ENCODE results near the gene CLMP. TPM values are rescaled to one million over a fixed set of nuclear protein-coding genes. Genes with fewer than 3 reads are reported as not detected.
A peak's percentile ranks its signal among the peaks of the same experiment; 100 is the strongest.

CLMP gene
- total RNA-seq, 1 donor from 2014 or later = 2.3 TPM

DNA sequence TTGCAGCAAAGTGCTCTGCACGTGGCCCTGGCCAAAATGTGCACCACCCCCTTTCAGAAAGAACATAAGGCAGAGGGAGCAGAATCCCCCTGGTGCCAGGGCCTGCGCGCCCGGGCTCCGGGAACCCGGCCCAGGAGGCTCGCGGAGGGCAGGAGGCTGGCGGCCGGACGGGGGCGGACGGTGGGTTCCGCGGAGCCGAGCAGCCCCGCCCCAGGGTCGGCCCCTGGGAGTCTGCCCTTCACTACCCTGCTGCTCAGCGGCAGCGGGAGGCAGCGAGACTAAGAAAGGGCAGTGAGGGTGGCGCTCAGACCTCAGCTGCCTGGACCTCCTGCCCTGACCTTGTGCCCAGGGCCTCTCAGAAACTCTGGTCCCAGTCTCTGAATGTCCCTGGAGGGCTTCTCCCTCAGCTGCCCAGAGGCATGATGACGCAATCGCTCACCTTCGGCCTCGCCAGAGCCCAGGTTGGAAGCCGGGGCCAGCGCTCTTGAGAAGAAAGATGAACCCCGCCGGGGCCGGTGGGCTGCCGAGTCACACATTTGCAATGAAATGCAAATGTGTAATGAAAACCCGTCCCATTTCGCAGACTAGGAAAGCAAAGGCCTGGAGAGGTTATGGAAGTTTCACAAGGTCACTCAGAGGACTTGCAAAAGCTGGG lies 1.1 kb upstream of the CLMP start:
- no peaks in the 10 kb centered on the region for H3K9me3 Mint-ChIP-seq (ENCODE audit: low read depth)
- no peaks in the 10 kb centered on the region for H3K36me3 Mint-ChIP-seq (ENCODE audit: insufficient read depth)
- TF ChIP-seq CTCF (IDR thresholded peaks at IDR 0.05; ENCODE audit: unreplicated experiment) = no peak
- peaks cover 6% of the 10 kb centered on the region for H3K4me1 Mint-ChIP-seq (ENCODE audit: low read depth)
- H3K27me3 Mint-ChIP-seq = peaks cover 64% of the 10 kb centered on the region
- DNase-seq (ENCODE audit: low spot score, unreplicated experiment) = no peak
- H3K4me3 Mint-ChIP-seq (ENCODE audit: low read depth) = peak overlapping the region; percentile 28
- H3K27ac Mint-ChIP-seq = no peak overlapping the region

DNA sequence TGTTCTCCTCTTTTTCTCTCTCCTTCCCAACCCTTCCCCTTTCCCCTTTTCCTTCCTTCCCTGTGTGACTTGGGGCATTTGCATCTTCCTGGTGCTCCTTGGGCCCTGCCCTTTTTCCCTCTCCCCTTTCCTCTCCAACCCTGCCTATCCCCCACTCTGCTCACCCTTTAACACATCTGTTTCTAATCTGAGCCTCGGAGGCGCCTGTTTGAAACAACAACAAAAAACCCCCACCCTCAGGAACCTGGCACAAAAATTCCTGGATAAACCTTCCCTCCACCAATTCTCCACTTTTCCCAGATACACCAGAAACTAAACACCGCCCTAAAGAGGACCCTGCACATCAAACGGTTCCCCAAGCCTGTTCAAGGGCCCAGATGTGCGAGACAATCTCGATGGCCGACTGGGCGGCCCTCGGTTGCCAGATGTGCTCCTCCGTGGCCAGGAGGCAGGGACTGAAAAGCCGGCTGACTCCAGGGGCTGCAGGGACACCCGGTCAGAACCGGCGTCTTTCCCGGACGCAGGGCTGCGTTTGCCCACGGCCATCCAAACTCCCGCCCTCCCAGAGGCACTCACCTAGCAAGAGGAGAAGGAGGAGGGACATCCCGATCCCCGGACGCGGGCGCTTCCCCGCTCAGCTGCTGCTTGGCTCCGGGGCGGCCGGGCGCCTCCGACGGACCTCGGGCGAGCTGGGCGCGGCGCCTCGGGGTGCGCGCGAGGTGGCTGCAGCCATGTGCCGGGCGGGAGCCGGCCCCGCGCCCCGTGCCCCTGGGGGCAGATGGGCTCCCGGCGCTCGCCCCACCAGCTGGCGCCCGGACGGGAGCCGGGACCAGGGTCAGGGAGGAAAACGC lies 486 bp downstream of the CLMP start:
- H3K27ac Mint-ChIP-seq = no peak overlapping the region
- H3K4me3 Mint-ChIP-seq (ENCODE audit: low read depth) = peak overlapping the region; percentile 59
- no peaks in the 10 kb centered on the region for H3K9me3 Mint-ChIP-seq (ENCODE audit: low read depth)
- peak; percentile 11 for DNase-seq (ENCODE audit: low spot score, unreplicated experiment)
- TF ChIP-seq CTCF (IDR thresholded peaks at IDR 0.05; ENCODE audit: unreplicated experiment) = no peak
- H3K4me1 Mint-ChIP-seq (ENCODE audit: low read depth) = peaks cover 6% of the 10 kb centered on the region
- H3K27me3 Mint-ChIP-seq = peaks cover 64% of the 10 kb centered on the region
- H3K36me3 Mint-ChIP-seq (ENCODE audit: insufficient read depth) = no peaks in the 10 kb centered on the region

DNA sequence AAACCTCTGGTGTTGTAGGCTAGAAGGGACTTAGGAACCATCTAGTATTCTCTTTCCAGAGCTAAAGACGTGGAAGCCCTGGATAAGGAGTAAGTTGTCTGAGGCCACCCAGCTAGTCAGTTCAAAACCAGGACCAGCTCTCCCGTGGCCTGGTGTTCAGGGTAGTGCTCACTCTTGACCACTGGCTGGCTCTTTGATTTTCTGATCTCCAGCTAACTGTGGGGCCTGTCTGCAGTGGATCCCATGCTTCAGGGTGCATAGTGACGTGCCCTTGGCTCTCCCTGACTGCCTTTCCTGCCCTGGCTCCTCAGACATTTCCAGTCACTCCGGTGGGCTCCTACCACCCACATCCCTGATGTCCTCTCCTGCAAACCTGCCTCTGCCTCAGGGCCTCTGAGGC lies 1.3 kb downstream of the CLMP start:
- DNase-seq (ENCODE audit: low spot score, unreplicated experiment) = no peak
- Mint-ChIP-seq H3K4me3 (ENCODE audit: low read depth) (peak overlapping the region; percentile 59), H3K27ac (no peak overlapping the region), H3K9me3 (ENCODE audit: low read depth) (no peaks in the 10 kb centered on the region), H3K4me1 (ENCODE audit: low read depth) (peaks cover 6% of the 10 kb centered on the region), H3K27me3 (peaks cover 59% of the 10 kb centered on the region), H3K36me3 (ENCODE audit: insufficient read depth) (no peaks in the 10 kb centered on the region)
- TF ChIP-seq CTCF (IDR thresholded peaks at IDR 0.05; ENCODE audit: unreplicated experiment) = no peak

GRCh38 chr11:123191939-123192338 lies 3.1 kb downstream of the CLMP start:
- no peak for DNase-seq (ENCODE audit: low spot score, unreplicated experiment)
- no peak for TF ChIP-seq CTCF (IDR thresholded peaks at IDR 0.05; ENCODE audit: unreplicated experiment)
- Mint-ChIP-seq H3K27ac (no peak overlapping the region), H3K27me3 (peaks cover 66% of the 10 kb centered on the region), H3K4me1 (ENCODE audit: low read depth) (peaks cover 14% of the 10 kb centered on the region), H3K4me3 (ENCODE audit: low read depth) (no peak overlapping the region), H3K9me3 (ENCODE audit: low read depth) (no peaks in the 10 kb centered on the region), H3K36me3 (ENCODE audit: insufficient read depth) (no peaks in the 10 kb centered on the region)

DNA sequence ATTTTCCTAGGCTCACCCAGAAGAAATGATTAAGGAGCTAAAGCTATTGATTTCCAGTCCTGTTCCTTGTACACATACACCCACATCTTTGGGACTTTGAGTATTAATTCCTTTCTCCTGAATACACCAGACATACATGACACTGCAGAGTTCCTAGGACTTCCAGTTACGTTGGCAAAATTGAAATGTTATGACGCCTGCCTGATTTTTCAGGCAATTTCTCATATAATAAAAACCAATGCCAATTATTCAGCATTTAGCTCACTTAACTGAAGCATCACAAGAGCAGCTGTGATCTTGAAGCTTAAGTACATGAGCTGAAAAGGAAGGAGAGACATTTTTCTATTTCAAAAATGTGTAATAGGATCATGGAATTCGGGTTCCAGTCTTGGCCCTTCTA lies 4.5 kb downstream of the CLMP start:
- peaks cover 14% of the 10 kb centered on the region for H3K4me1 Mint-ChIP-seq (ENCODE audit: low read depth)
- DNase-seq (ENCODE audit: low spot score, unreplicated experiment) = no peak
- H3K9me3 Mint-ChIP-seq (ENCODE audit: low read depth) = no peaks in the 10 kb centered on the region
- no peak overlapping the region for H3K4me3 Mint-ChIP-seq (ENCODE audit: low read depth)
- no peak for TF ChIP-seq CTCF (IDR thresholded peaks at IDR 0.05; ENCODE audit: unreplicated experiment)
- H3K27me3 Mint-ChIP-seq = peaks cover 55% of the 10 kb centered on the region
- no peaks in the 10 kb centered on the region for H3K36me3 Mint-ChIP-seq (ENCODE audit: insufficient read depth)
- no peak overlapping the region for H3K27ac Mint-ChIP-seq
